Psoas muscle (tissue), 8 donors: Measurements from ENCODE around the gene NUP133. TPM values are rescaled to one million over a fixed set of nuclear protein-coding genes. Genes with fewer than 3 reads are reported as not detected.
A peak's percentile ranks its signal among the peaks of the same experiment; 100 is the strongest.
"Not testable (repeated sequence)": the region's sequence is repeated elsewhere in the genome, so short reads cannot be mapped to it uniquely, and the experiment has no call there.

Experiments used
- ATAC-seq, 4 donors: fragments of 200-7000 bp; cut with Tn5 transposase; one replicate each; pipeline ENCODE4 v1.9.1; 2020; ENCODE audit warnings: moderate library complexity in 3 of 4, mild to moderate bottlenecking in 2 of 4
- DNase-seq, 2 donors: peaks; one replicate each; pipeline ENCODE4 v3.0.0-alpha.2; 2020
- H3K27ac ChIP-seq: fragments of 200-600 bp; one replicate; pipeline ENCODE4 v1.8.0; 2022
- H3K27me3 ChIP-seq, 3 donors: fragments of 200-600 bp in 1 of 3; one replicate each; pipeline versions ENCODE4 v1.6.1 to v1.8.0; 2013 to 2022; ENCODE audit warnings: low read length in 2 of 3, mild to moderate bottlenecking in 2 of 3, moderate library complexity in 1 of 3; ENCODE audit not compliant: insufficient read depth in 3 of 3
- H3K36me3 ChIP-seq, 2 donors: fragments of 200-600 bp in 1 of 2; one replicate each; pipeline versions ENCODE4 v1.6.1 to v1.8.0; 2013 to 2022; ENCODE audit warnings: low read depth in 1 of 2, mild to moderate bottlenecking in 1 of 2, moderate library complexity in 1 of 2; ENCODE audit not compliant: insufficient read depth in 1 of 2
- H3K4me1 ChIP-seq: fragments of 200-600 bp; one replicate; pipeline ENCODE4 v1.8.0; 2022
- H3K4me3 ChIP-seq: fragments of 200-600 bp; one replicate; pipeline ENCODE4 v1.8.0; 2022; ENCODE audit warnings: mild to moderate bottlenecking
- H3K9me3 ChIP-seq: fragments of 200-600 bp; one replicate; pipeline ENCODE4 v1.8.0; 2022
- CTCF ChIP-seq: fragments of 200-600 bp; IDR thresholded peaks from one replicate; pipeline ENCODE4 v1.8.0; 2022; ENCODE audit warnings: antibody characterized with exemption
- WGBS, 3 donors: extraction: QIAGEN DNeasy Blood & Tissue Kit; methylation state at CpG; one replicate each; pipeline versions ENCODE4 v1.1.6 to v1.1.7; 2013; 5-methylcytosine and 5-hydroxymethylcytosine counted together
- intact Hi-C, 2 donors: fragments of 100-400 bp; cut with DNase I; formaldehyde crosslinking; loops; one replicate each; pipeline versions ENCODE4 v1.11.0 to v1.14.2; 2022
- polyA plus RNA-seq, 3 donors: library from polyadenylated mRNA; stranded (reverse); fragments of 200-250 nt; gene quantifications; one replicate each; pipeline ENCODE4 v1.2.3, GENCODE V29; 2013
- total RNA-seq, 4 donors: library from RNA; stranded (reverse); fragmentation: NEBNext Ultra II Directional in 2 of 4; extraction: Animal tissue kit (Norgen Biotek cat#: 25700) in 2 of 4; gene quantifications; one replicate each; pipeline versions ENCODE4 v1.2.1 to v1.2.4, GENCODE V29; 2021 to 2023
- donor health status: healthy with polysubstance abuse.
- donor health status: DM: no; HTN: no; CAD: no; lungs with moderate emphysema.
- donor health status: Bipolar disorder and iron deficiency.
- donor health status: healthy.
- donor health status: DM: yes; HTN: yes; CAD: no.
- donor health status: DM: no; HTN: no; CAD: no.
- donor health status: DM: no; HTN: no; CAD: no.
- donor health status: DM: yes; HTN: yes; CAD: no.

The NUP133 gene
- total and polyA plus RNA-seq, 7 donors, result 9.3 to 29.3 (median 24.1) TPM

GRCh38 chr1:229428256-229428655 lies 79.9 kb downstream of the NUP133 start:
- H3K9me3 ChIP-seq, result peaks cover 6% of the 10 kb centered on the region
- ATAC-seq, result no peak
- no peak for TF ChIP-seq CTCF
- intact Hi-C loops, result no loop called here
- peak overlapping the region; percentile 10 for H3K27ac ChIP-seq
- peaks cover 0 to 4% of the 10 kb centered on the region in 2 donors for H3K36me3 ChIP-seq
- no peak overlapping the region for H3K4me3 ChIP-seq
- DNase-seq, result no peak
- 43 to 56% (median 45%) methylated on average over 3 of the region's 3 CpGs for WGBS, 3 donors
- H3K4me1 ChIP-seq, result peaks cover 11% of the 10 kb centered on the region
- H3K27me3 ChIP-seq, result peaks cover 0 to 11% (median 0%) of the 10 kb centered on the region in 3 donors

GRCh38 chr1:229427572-229427971 lies 80.6 kb downstream of the NUP133 start:
- peaks cover 0 to 4% of the 10 kb centered on the region in 2 donors for H3K36me3 ChIP-seq
- WGBS, 3 donors, result 75 to 87% (median 76%) methylated on average over 3 of the region's 3 CpGs
- H3K9me3 ChIP-seq, result peaks cover 6% of the 10 kb centered on the region
- intact Hi-C loops, result no loop called here
- H3K27ac ChIP-seq, result peak overlapping the region; percentile 10
- no peak for TF ChIP-seq CTCF
- DNase-seq (no peak), ATAC-seq (no peak)
- H3K4me3 ChIP-seq, result no peak overlapping the region
- peaks cover 11% of the 10 kb centered on the region for H3K4me1 ChIP-seq
- H3K27me3 ChIP-seq, result peaks cover 0 to 8% (median 0%) of the 10 kb centered on the region in 3 donors

- TF ChIP-seq CTCF, result no peak
- ATAC-seq, result no peak
- 38 to 74% (median 67%) methylated on average over 2 of the region's 2 CpGs for WGBS, 3 donors
These were observed 82.5 kb downstream of the NUP133 start for GRCh38 chr1:229425564-229426159.

GRCh38 chr1:229420765-229421164 lies 87.4 kb downstream of the NUP133 start:
- H3K9me3 ChIP-seq, result peaks cover 6% of the 10 kb centered on the region
- DNase-seq, result no peak
- peak in 1 of 4 donors; percentile 36 for ATAC-seq
- no peak overlapping the region for H3K4me3 ChIP-seq
- WGBS, 3 donors, result 72 to 77% (median 74%) methylated on average over 7 of the region's 7 CpGs
- no peaks in the 10 kb centered on the region for H3K4me1 ChIP-seq
- no peak overlapping the region for H3K27ac ChIP-seq
- no peaks in the 10 kb centered on the region for H3K27me3 ChIP-seq
- no peaks in the 10 kb centered on the region for H3K36me3 ChIP-seq
- intact Hi-C loops, result no loop called here
- no peak for TF ChIP-seq CTCF

More at GRCh38 chr1:229425564-229426159, 82.5 kb downstream of the NUP133 start:
- Histone ChIP-seq H3K4me1 (no peaks in the 10 kb centered on the region), H3K4me3 (no peak overlapping the region), H3K27ac (no peak overlapping the region), H3K9me3 (peaks cover 6% of the 10 kb centered on the region), H3K36me3 (no peaks in the 10 kb centered on the region), H3K27me3 (no peaks in the 10 kb centered on the region)
- no peak for DNase-seq
- intact Hi-C loops, result no loop called here

GRCh38 chr1:229420224-229420623 lies 87.9 kb downstream of the NUP133 start:
- no peak overlapping the region for H3K27ac ChIP-seq
- intact Hi-C loops, result no loop called here
- H3K4me3 ChIP-seq, result no peak overlapping the region
- H3K4me1 ChIP-seq, result no peaks in the 10 kb centered on the region
- no peaks in the 10 kb centered on the region for H3K36me3 ChIP-seq
- H3K9me3 ChIP-seq, result peaks cover 6% of the 10 kb centered on the region
- 90 to 93% (median 93%) methylated on average over 11 of the region's 11 CpGs for WGBS, 3 donors
- no peaks in the 10 kb centered on the region for H3K27me3 ChIP-seq
- no peak for ATAC-seq
- no peak for DNase-seq
- no peak for TF ChIP-seq CTCF

GRCh38 chr1:229418586-229418985 lies 89.6 kb downstream of the NUP133 start:
- H3K36me3 ChIP-seq, H3K27me3 ChIP-seq, DNase-seq, H3K9me3 ChIP-seq, H3K4me3 ChIP-seq, H3K27ac ChIP-seq, ATAC-seq, H3K4me1 ChIP-seq, intact Hi-C loops: not testable (repeated sequence)
- 74 to 79% (median 78%) methylated on average over 6 of the region's 6 CpGs for WGBS, 3 donors

GRCh38 chr1:229412810-229413209 lies 95.3 kb downstream of the NUP133 start:
- ATAC-seq, result not testable (repeated sequence)

More at GRCh38 chr1:229412810-229413209, 95.3 kb downstream of the NUP133 start:
- H3K4me3 ChIP-seq, H3K9me3 ChIP-seq, H3K27ac ChIP-seq, intact Hi-C loops, H3K27me3 ChIP-seq, H3K36me3 ChIP-seq, DNase-seq: not testable (repeated sequence)
- WGBS, 3 donors, result 87 to 93% (median 89%) methylated on average over 5 of the region's 5 CpGs
- peaks cover 41% of the 10 kb centered on the region for H3K4me1 ChIP-seq
